HCT116 (cell line): Measurements from ENCODE around the gene SLC50A1. TPM values are rescaled to one million over a fixed set of nuclear protein-coding genes. Genes with fewer than 3 reads are reported as not detected.

Experiments used
- ATAC-seq: fragments of 200-7000 bp; cut with Tn5 transposase; 2 replicates; pipeline ENCODE4 v1.9.1; 2020; ENCODE audit warnings: mild to moderate bottlenecking, moderate library complexity
- BruUV-seq: library from RNA; stranded (reverse); fragments of 400-500 nt; replicated peaks from 2 replicates; lab custom pipeline; 2021; lab: Mats Ljungman, UMichigan
- CTCF ChIA-PET: fragments of 300-600 bp; sonication (Branson Sonifier 250); formaldehyde crosslinking; loops from one replicate; lab custom pipeline; 2021; ENCODE audit warnings: antibody characterized with exemption; lab: Charles Lee
- POLR2A ChIA-PET: fragments of 300-600, 350-600 bp; sonication (Branson Sonifier 250); formaldehyde crosslinking; loops from one replicate; lab custom pipeline; 2021; ENCODE audit warnings: antibody characterized with exemption; lab: Charles Lee
- RAD21 ChIA-PET, 2 experiments: fragments of 300-600 bp; sonication (Branson Sonifier 250); formaldehyde crosslinking; loops; one replicate each; lab custom pipeline; 2023; ENCODE audit warnings: low total read pairs in 2 of 2; ENCODE audit not compliant: uncharacterized antibody in 2 of 2, unreplicated experiment in 2 of 2, low non-redundant PET in 1 of 2; lab: Charles Lee
- DNase-seq: peaks from one replicate; pipeline ENCODE4 v3.0.0-alpha.2; 2010; ENCODE audit warnings: low read depth, low spot score
- H2AFZ ChIP-seq: fragments of 200-600 bp; shearing (Covaris generic), sonication (generic); 2 replicates; pipeline ENCODE4 v1.6.1; 2017; ENCODE audit warnings: low read depth, mixed run types, mixed read lengths, antibody characterized with exemption, low read length; ENCODE audit not compliant: poor library complexity, severe bottlenecking
- H3K27ac ChIP-seq: 2 replicates; pipeline ENCODE4 v1.5.1; 2012; ENCODE audit warnings: low read depth, low read length
- H3K27me3 ChIP-seq: fragments of 200-600 bp; sonication (generic); 2 replicates; pipeline ENCODE4 v1.6.1; 2016; ENCODE audit warnings: mixed run types, low read length, mixed read lengths; ENCODE audit not compliant: insufficient read depth
- H3K36me3 ChIP-seq, 2 experiments: fragments of 200-500 bp in 1 of 2; fragments of 200-600 bp in 1 of 2; sonication (Bioruptor generic) in 1 of 2; sonication (generic) in 1 of 2; 2 replicates each; pipeline versions ENCODE4 v1.5.1 to v1.6.1; 2014 to 2016; ENCODE audit warnings: low read length in 2 of 2, inconsistent platforms in 1 of 2, mixed read lengths in 1 of 2, mixed run types in 1 of 2; ENCODE audit not compliant: insufficient read depth in 2 of 2, control insufficient read depth in 1 of 2
- H3K4me1 ChIP-seq, 2 experiments: fragments of 200-600 bp in 1 of 2; sonication (generic) in 1 of 2; 2 replicates each; pipeline versions ENCODE4 v1.5.1 to v1.6.1; 2012 to 2017; ENCODE audit warnings: low read length in 2 of 2, inconsistent platforms in 1 of 2, mild to moderate bottlenecking in 1 of 2, mixed read lengths in 1 of 2, mixed run types in 1 of 2, moderate library complexity in 1 of 2; ENCODE audit not compliant: insufficient read depth in 2 of 2, control insufficient read depth in 1 of 2
- H3K4me2 ChIP-seq: fragments of 200-600 bp; sonication (generic); 2 replicates; pipeline ENCODE4 v1.6.1; 2017; ENCODE audit warnings: mixed run types, low read length, mixed read lengths
- H3K4me3 ChIP-seq, 2 experiments: fragments of 200-600 bp in 1 of 2; sonication (generic) in 1 of 2; replicated peaks in 1 of 2; 2 replicates each; pipeline ENCODE4 v1.5.1; 2011 to 2016; ENCODE audit warnings: low read length in 2 of 2, control low read depth in 1 of 2, low read depth in 1 of 2, mild to moderate bottlenecking in 1 of 2, mixed read lengths in 1 of 2, mixed run types in 1 of 2
- H3K79me2 ChIP-seq: fragments of 200-600 bp; sonication (generic); 2 replicates; pipeline ENCODE4 v1.6.1; 2017; ENCODE audit warnings: mild to moderate bottlenecking, mixed run types, low read length, moderate library complexity, mixed read lengths; ENCODE audit not compliant: insufficient read depth
- H3K9ac ChIP-seq: fragments of 200-600 bp; sonication (generic); 2 replicates; pipeline ENCODE4 v1.6.1; 2016; ENCODE audit warnings: low read length, mixed read lengths
- H3K9me2 ChIP-seq: fragments of 200-600 bp; sonication (generic), shearing (Covaris generic); 2 replicates; pipeline ENCODE4 v1.6.1; 2017; ENCODE audit warnings: mixed run types, mild to moderate bottlenecking, moderate library complexity; ENCODE audit not compliant: insufficient read depth
- H3K9me3 ChIP-seq, 2 experiments: fragments of 200-500 bp in 1 of 2; fragments of 200-600 bp in 1 of 2; sonication (Bioruptor generic) in 1 of 2; sonication (generic) in 1 of 2; 2 replicates each; pipeline ENCODE4 v1.6.1; 2014 to 2017; ENCODE audit warnings: low read length in 2 of 2, mixed read lengths in 2 of 2, inconsistent platforms in 1 of 2, low read depth in 1 of 2, mild to moderate bottlenecking in 1 of 2, mixed run types in 1 of 2, moderate library complexity in 1 of 2; ENCODE audit not compliant: control insufficient read depth in 1 of 2, insufficient read depth in 1 of 2
- H4K20me1 ChIP-seq: fragments of 200-600 bp; sonication (generic), shearing (Covaris generic); 2 replicates; pipeline ENCODE4 v1.6.1; 2017; ENCODE audit warnings: mixed run types, mild to moderate bottlenecking, moderate library complexity; ENCODE audit not compliant: insufficient read depth
- CBX3 ChIP-seq: IDR thresholded peaks from 2 replicates; pipeline ENCODE4 v1.6.1; 2012; ENCODE audit warnings: low read depth
- ELF1 ChIP-seq: IDR thresholded peaks from 2 replicates; pipeline ENCODE4 v1.6.1; 2012; ENCODE audit warnings: low read depth, borderline replicate concordance
- EZH2 ChIP-seq: fragments of 200-600 bp; sonication (generic); IDR thresholded peaks from 2 replicates; pipeline ENCODE4 v1.6.1; 2017; ENCODE audit warnings: antibody characterized with exemption, mixed run types
- EZH2phosphoT487 ChIP-seq: fragments of 200-600 bp; IDR thresholded peaks from 2 replicates; pipeline ENCODE4 v1.6.1; 2018; ENCODE audit warnings: antibody characterized with exemption, borderline replicate concordance
- FOSL1 ChIP-seq: IDR thresholded peaks from 2 replicates; pipeline ENCODE4 v1.6.1; 2012; ENCODE audit warnings: low read depth
- JUND ChIP-seq: IDR thresholded peaks from 2 replicates; pipeline ENCODE4 v1.6.1; 2012
- POLR2A ChIP-seq: IDR thresholded peaks from 2 replicates; pipeline ENCODE4 v1.7.0; 2011; ENCODE audit warnings: borderline replicate concordance; ENCODE audit not compliant: insufficient read depth, insufficient read length; ENCODE audit errors: extremely low read depth
- POLR2AphosphoS5 ChIP-seq: IDR thresholded peaks from 2 replicates; pipeline ENCODE4 v1.6.1; 2011; ENCODE audit warnings: mild to moderate bottlenecking, low read depth, low read length, moderate library complexity
- RAD21 ChIP-seq: IDR thresholded peaks from 2 replicates; pipeline ENCODE4 v1.6.1; 2012; ENCODE audit warnings: low read depth, mild to moderate bottlenecking
- SIN3A ChIP-seq: IDR thresholded peaks from 2 replicates; pipeline ENCODE4 v1.6.1; 2012; ENCODE audit warnings: low read depth
- SP1 ChIP-seq: IDR thresholded peaks from 2 replicates; pipeline ENCODE4 v1.6.1; 2012; ENCODE audit warnings: low read depth
- SRF ChIP-seq: IDR thresholded peaks from 2 replicates; pipeline ENCODE4 v1.6.1; 2012; ENCODE audit warnings: low read depth
- YY1 ChIP-seq: IDR thresholded peaks from 2 replicates; pipeline ENCODE4 v1.6.1; 2011; ENCODE audit warnings: low read length, low read depth, moderate library complexity, mild to moderate bottlenecking; ENCODE audit not compliant: insufficient replicate concordance; ENCODE audit errors: extremely low read depth
- intact Hi-C: fragments of 100-400 bp; cut with micrococcal nuclease; formaldehyde crosslinking; loops from 2 replicates; pipeline ENCODE4 v1.10.0; 2022
- total RNA-seq: library from RNA; stranded (reverse); gene quantifications from one replicate; pipeline ENCODE4 v1.2.1, GENCODE V29; 2021; ENCODE audit not compliant: unreplicated experiment
- TF ChIP-seq, protein P1 (sequence below): IDR thresholded peaks from 2 replicates; pipeline ENCODE4 v1.6.1; 2012; ENCODE audit warnings: low read depth
- TF ChIP-seq, protein P2 (sequence below): IDR thresholded peaks from 2 replicates; pipeline ENCODE4 v1.6.1; 2012
- TF ChIP-seq, protein P3 (sequence below): IDR thresholded peaks from 2 replicates; pipeline ENCODE4 v1.6.1; 2011; ENCODE audit warnings: mild to moderate bottlenecking, low read length, moderate library complexity; ENCODE audit not compliant: insufficient replicate concordance; ENCODE audit errors: extremely low read depth
- TF ChIP-seq, protein P4 (sequence below), 3 experiments: fragments of 200-600 bp in 1 of 3; sonication (generic) in 1 of 3; IDR thresholded peaks in 2 of 3; conservative IDR thresholded peaks in 1 of 3; 2 replicates each; pipeline ENCODE4 v1.5.1; 2012 to 2017; ENCODE audit warnings: low read depth in 2 of 3, low read length in 2 of 3, antibody characterized with exemption in 1 of 3, borderline replicate concordance in 1 of 3, control low read depth in 1 of 3, mild to moderate bottlenecking in 1 of 3, mixed read lengths in 1 of 3, mixed run types in 1 of 3, moderate library complexity in 1 of 3; ENCODE audit not compliant: insufficient read depth in 1 of 3

SLC50A1 gene
- total RNA-seq, 1 experiment from 2014 or later: 49.9 TPM

DNA sequence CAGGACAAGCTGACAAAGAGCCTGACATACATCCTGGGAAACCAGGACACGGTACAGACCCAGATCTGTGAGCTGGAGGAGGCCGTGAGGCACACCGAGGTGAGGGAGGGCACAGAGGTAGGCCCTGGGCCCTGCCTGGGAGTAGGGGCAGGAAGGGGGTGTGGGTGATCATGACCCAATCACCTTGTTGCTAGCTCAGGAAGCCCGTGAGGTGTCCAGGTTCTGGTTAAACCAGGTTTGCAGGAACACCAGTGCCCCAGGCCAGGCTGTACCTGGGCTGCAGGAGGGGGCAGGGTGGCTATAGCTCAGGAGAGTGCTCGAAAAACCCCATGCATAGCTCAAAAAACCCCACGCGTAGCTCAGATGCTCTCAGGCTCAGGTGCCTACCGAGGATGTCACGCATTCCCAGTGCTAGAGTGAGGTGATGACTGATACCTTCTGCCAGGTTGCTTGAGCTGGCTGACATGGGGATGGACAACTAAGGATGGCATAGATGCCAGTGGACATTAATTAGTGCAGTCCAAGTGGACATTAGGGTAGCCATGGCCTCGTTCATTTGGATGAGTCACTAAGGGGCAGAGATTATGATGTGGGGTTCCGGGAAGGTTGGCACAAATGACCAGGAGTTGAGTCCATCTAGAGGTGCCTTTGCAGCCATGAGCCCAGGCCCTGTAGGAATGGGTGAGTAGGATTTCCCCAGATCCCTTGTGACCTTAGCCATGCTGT, 41.7 kb downstream of the SLC50A1 start:
- ChIA-PET CTCF (interaction anchor here (1.0 to 2.0 kb wide), 2 partner anchors 10 to 17 kb away, joined by 3 to 10 read pairs; no protein-coding TSS in a partner anchor), POLR2A (interaction anchor here (1.9 kb wide), 1 partner anchor 17 kb away, joined by 4 read pairs; no protein-coding TSS in a partner anchor), RAD21 (interaction anchor here in 1 of 2 experiments (1.1 kb wide), 1 partner anchor 16 kb away, joined by 3 read pairs; no protein-coding TSS in a partner anchor)
- DNase-seq (no peak), ATAC-seq (no peak)
- intact Hi-C loops: loop anchor here (2.0 to 10.0 kb wide), 2 partner anchors 147 to 415 kb away; partner anchors contain the start of gene RUSC1
- Histone ChIP-seq H3K27ac (no peak overlapping the region; the same call in 1 of the 2 replicates), H3K4me3 (no peak overlapping the region), H3K9me3 (no peaks in the 10 kb centered on the region), H3K36me3 (no peaks in the 10 kb centered on the region; a peak in 1 of 4 replicates), H3K4me2 (peak overlapping the region; percentile 4; the same call in 1 of the 2 replicates), H4K20me1 (no peaks in the 10 kb centered on the region), H3K27me3 (no peaks in the 10 kb centered on the region), H2AFZ (no peak overlapping the region), H3K9me2 (no peaks in the 10 kb centered on the region), H3K4me1 (peaks cover 0 to 36% of the 10 kb centered on the region in 2 experiments; a peak in 3 of 4 replicates), H3K79me2 (peaks cover 7% of the 10 kb centered on the region), H3K9ac (no peak overlapping the region)
- BruUV-seq: no TSS peak
- TF ChIP-seq, protein P1, sequence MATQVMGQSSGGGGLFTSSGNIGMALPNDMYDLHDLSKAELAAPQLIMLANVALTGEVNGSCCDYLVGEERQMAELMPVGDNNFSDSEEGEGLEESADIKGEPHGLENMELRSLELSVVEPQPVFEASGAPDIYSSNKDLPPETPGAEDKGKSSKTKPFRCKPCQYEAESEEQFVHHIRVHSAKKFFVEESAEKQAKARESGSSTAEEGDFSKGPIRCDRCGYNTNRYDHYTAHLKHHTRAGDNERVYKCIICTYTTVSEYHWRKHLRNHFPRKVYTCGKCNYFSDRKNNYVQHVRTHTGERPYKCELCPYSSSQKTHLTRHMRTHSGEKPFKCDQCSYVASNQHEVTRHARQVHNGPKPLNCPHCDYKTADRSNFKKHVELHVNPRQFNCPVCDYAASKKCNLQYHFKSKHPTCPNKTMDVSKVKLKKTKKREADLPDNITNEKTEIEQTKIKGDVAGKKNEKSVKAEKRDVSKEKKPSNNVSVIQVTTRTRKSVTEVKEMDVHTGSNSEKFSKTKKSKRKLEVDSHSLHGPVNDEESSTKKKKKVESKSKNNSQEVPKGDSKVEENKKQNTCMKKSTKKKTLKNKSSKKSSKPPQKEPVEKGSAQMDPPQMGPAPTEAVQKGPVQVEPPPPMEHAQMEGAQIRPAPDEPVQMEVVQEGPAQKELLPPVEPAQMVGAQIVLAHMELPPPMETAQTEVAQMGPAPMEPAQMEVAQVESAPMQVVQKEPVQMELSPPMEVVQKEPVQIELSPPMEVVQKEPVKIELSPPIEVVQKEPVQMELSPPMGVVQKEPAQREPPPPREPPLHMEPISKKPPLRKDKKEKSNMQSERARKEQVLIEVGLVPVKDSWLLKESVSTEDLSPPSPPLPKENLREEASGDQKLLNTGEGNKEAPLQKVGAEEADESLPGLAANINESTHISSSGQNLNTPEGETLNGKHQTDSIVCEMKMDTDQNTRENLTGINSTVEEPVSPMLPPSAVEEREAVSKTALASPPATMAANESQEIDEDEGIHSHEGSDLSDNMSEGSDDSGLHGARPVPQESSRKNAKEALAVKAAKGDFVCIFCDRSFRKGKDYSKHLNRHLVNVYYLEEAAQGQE: no peak
- TF ChIP-seq SIN3A (no peak), EZH2phosphoT487 (no peak), POLR2A (no peak), EZH2 (no peak), ELF1 (no peak), YY1 (no peak), CBX3 (no peak), POLR2AphosphoS5 (no peak), SRF (no peak), FOSL1 (no peak), RAD21 (no peak), JUND (no peak), SP1 (no peak)
- TF ChIP-seq, protein P2, sequence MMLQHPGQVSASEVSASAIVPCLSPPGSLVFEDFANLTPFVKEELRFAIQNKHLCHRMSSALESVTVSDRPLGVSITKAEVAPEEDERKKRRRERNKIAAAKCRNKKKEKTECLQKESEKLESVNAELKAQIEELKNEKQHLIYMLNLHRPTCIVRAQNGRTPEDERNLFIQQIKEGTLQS: no peak
- TF ChIP-seq, protein P3, sequence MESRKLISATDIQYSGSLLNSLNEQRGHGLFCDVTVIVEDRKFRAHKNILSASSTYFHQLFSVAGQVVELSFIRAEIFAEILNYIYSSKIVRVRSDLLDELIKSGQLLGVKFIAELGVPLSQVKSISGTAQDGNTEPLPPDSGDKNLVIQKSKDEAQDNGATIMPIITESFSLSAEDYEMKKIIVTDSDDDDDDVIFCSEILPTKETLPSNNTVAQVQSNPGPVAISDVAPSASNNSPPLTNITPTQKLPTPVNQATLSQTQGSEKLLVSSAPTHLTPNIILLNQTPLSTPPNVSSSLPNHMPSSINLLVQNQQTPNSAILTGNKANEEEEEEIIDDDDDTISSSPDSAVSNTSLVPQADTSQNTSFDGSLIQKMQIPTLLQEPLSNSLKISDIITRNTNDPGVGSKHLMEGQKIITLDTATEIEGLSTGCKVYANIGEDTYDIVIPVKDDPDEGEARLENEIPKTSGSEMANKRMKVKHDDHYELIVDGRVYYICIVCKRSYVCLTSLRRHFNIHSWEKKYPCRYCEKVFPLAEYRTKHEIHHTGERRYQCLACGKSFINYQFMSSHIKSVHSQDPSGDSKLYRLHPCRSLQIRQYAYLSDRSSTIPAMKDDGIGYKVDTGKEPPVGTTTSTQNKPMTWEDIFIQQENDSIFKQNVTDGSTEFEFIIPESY: no peak
- TF ChIP-seq, protein P4, sequence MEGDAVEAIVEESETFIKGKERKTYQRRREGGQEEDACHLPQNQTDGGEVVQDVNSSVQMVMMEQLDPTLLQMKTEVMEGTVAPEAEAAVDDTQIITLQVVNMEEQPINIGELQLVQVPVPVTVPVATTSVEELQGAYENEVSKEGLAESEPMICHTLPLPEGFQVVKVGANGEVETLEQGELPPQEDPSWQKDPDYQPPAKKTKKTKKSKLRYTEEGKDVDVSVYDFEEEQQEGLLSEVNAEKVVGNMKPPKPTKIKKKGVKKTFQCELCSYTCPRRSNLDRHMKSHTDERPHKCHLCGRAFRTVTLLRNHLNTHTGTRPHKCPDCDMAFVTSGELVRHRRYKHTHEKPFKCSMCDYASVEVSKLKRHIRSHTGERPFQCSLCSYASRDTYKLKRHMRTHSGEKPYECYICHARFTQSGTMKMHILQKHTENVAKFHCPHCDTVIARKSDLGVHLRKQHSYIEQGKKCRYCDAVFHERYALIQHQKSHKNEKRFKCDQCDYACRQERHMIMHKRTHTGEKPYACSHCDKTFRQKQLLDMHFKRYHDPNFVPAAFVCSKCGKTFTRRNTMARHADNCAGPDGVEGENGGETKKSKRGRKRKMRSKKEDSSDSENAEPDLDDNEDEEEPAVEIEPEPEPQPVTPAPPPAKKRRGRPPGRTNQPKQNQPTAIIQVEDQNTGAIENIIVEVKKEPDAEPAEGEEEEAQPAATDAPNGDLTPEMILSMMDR (IDR thresholded peaks at IDR 0.05 in 2 of 3, conservative IDR thresholded peaks at IDR 0.05 in 1 of 3; ENCODE audit: borderline replicate concordance in 1 of 3, insufficient read depth in 1 of 3, low read depth in 2 of 3, low read length in 2 of 3): no peak
